HL-60/S4 (cell line): ENCODE results near the gene TRIM52.

Experiments
- in situ Hi-C: fragments of 300-500 bp; cut with MboI; formaldehyde crosslinking; loops from 2 replicates; pipeline ENCODE4 v1.14.3; 2022; ENCODE audit warnings: low sequenced_read_pairs

The TRIM52 gene

DNA sequence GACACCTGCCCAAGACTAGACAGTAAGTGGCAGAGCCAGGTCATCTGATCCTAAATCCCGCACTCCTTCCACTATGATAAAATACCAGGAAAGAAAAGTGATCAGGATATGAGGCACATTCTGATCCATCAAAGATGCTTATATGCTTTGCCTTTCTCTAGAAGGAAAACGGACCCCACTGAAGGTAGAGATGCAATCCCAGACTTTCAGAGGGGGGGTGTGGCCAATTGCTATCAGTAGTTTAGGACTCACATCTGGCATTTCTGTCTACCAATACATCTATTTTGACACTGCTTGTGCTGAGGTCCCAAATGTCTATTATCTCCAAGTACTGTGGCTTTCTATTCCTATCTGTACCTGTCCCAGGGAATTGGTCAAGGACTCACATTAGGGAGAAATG lies 1.7 kb downstream of the TRIM52 start:
- in situ Hi-C loops, result no loop called here

DNA sequence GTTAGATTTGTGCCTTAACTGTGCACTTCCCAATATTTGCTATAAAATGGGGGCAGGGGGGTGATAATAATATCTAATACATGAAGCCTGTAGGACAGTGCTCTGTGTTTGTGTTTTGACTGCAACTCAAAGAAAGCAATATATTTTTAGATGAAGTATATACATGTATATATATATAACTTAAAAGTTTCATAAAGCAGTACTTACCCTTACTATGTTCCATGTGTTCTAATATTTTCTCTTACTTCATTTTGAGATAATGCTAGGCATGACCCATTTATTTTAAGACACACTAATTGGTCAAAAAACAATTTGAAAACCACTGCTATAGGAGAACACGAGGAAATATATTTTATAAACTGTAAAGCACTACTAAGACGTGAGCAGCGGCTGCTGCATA lies 2.4 kb downstream of the TRIM52 start:
- in situ Hi-C loops, result no loop called here

DNA sequence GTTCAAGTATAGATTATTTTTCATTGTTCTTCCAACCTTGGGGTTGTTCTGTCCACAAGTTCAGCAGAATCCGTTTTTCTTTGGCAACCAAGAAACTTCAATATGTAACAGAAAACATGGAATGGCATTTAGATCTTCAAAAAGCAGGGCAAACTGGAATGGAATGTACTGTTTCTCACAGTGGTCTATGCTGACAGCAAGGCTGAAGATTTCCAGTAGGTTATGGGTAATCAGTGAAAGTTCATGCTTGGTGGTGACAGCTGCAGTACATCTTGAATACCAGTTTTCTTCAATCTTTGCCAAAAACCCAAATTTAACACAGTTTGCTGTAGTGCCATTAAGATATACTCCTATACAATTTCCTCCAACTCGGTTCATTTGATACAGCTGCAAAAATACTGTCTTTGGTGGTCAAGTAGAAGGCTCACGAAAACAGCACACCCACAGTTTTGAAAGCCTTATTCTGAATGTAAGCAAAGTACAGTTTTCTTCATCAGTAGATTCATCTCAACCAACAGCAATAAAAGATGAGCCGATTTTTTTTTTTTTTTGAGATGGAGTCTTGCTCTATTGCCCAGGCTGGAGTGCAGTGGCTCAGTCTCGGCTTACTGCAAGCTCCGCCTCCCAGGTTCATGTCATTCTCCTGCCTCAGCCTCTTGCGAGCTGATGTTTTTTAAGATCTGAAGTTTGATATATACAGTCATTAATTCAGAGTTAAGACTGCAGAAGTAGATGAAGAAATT lies 4.9 kb downstream of the TRIM52 start:
- in situ Hi-C loops, result no loop called here

DNA sequence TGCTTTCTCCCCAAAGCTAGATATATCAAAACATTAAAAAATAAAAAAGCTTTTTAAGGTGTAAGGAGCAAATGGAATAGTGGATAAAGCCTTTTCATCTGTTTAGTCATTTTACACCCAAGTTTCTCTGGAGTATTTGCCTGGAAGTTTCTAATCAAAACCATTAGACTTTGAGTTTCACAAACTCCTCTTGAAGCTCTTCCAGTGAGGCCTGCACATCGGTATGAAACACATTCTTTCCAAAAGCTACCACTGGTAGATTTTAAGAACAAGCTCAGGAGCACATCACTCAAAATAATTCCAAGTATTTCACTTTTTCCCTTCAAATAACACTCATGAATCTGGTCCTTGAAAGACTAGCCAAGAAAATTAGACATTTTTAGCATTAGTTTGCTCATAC lies 5.7 kb downstream of the TRIM52 start:
- in situ Hi-C loops, result no loop called here

DNA sequence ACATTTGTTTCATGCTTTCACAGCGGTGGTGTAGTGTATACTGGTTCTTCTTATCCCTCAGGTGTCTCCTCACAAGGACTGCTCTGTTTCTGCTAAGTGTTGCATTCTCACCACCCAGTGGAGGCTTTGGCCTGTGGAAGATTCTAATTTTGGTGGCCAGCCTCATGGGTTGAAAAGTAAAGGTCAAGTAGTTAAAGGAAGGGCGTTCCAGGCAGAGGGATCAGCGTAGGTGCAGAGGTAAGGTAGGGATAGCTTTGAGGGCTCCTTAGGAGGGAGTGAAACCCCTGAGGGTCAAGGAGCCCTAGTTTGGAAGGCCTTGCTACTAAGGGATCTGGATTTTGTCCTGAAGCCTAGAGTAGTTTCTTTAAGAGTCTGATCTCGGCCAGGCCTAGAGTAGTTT lies 12.7 kb downstream of the TRIM52 start:
- in situ Hi-C loops, result no loop called here

DNA sequence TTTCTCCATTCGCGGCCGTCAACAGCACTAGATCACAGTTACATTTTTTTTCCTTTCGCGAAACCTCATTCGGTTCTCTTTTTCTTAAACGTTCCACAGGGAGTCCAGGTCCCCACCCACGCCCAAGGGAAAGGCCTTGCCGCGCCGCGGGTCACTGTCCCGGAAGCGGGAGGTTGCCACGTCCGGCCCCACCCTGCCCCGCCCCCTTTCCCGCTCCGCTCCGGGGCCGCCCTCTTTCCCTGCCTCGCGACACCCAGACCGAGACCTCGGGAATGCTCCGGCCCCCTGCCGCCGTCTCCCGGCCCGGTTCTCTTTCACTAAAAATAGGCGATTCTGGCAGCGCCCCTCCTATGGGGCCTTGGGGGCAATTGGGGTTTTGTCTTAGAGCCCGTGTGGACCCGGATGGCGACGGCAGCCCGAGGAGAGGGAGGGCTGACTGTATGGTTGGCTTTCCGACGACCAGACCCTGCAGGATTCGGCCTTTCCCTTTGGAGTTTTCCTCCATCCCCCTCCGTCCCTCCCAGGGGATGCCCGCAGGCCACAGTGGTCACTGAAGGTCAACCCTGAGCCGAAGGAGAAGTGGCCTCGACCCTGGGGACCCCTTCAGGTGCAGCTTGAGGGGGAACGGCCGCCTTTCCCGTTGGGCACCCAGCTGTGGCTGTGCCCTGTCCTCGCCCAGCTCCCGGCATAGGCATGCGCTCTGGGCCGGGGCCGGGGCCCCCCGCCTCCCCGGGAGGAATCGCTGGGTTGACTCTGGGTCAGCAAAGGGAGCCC lies 14.5 kb downstream of the TRIM52 start:
- in situ Hi-C loops, result no loop called here

DNA sequence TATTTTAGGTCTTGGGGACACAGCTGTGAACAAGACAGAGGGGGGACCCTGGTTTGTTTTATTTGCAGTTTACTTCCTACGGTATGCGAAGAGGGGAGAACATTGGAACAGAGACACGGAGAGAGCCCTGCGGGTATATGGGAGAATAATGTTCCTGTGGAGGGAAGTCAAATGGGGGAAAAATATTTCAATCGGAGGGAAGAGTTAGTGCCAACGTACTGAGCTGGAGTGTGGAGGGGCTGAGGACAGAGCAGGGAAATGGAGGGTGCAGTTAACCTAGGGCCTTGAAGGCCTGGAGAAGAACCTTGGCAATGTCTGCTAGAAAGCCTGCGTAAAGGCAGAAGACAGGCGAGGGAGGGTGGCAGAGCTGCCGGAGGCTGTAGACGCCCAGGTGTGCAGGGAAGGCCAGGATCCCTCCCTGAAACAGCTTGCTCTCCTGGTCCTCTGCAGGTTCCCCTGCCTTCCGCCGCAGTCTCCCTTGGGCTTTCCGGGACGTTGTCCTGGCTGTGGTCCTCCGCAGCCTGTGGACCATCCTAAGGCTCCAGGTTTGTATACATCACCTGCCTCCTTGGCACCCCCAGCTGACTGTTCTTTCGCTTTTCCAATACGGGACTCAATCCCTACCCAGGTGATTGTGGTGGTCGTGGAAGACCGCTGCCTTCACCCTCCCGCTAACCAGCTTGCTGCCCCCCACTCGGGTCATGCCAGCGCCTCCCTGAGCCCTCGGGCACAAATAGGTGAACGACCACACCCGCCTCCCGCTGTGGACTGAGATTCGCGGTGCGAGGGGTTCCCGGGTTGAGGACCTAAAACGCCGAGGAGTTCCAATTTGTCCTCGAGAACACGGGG lies 15.3 kb downstream of the TRIM52 start:
- in situ Hi-C loops, result no loop called here

DNA sequence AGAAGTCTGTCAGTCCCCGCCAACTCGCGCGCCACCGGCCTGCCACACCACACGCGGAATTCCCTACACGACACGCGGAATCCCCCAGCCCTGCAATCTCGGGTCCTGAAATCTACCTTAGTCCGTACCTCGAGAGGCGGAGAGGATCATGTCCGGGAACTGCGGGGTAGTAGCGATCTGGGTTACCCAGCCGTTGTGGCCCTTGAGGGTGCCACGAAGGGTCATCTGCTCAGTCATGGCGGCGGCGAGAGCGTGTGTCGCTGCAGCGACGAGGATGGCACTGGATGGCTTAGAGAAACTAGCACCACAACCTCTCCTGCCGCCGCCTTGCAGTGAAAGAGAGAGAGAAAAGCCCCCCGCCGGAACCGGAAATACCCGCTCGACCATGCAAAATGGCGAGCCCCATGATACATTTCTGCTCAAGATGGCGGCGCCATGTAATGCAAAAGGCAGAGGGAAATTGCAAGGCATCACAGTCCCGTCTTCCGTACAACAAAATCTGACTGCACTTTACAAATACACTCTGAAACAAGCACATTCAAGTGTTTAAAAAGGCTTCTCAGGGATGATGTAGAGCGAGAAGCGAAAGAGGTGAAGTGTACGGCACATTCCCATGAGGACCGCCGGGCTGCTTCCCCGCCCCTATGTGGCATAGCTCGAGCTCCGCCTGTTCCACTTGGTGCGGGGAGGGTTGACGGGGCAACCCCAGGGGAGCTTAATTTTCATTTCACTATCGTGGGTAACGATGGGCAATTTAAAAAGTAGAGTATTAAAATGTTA lies 17.2 kb downstream of the TRIM52 start, which contains the start of gene RACK1:
TSS of gene RACK1 (minus strand) at position 343 of the 780 bp plus-strand sequence. CDS start at position 237, 106 bp downstream.
- in situ Hi-C loops, result no loop called here

DNA sequence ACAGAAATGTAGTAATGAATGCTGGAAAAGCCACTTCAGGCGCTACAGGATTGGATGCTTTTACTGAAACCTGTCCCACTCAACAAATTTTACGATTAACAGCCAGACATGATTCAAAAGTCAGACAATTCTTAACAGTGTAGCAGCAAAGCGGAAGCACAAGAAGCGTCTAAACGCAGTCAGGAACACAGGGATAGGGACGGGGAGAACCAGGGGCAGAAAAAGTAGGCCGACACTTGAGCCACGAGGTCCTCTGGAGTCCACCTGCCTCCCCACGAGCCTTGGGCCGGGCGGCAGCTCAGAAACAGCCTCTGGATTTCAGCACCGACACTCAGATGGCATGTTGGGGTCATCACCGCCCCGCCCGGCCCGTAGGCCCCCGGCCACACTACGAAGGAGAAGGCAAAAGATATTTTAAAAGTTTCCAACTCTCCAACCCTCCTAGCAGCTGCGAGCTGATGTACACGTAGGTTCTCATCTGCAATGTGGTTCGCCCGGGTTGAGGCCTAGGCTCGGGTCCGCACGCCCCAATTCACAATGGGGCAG lies 17.9 kb downstream of the TRIM52 start:
- in situ Hi-C loops, result no loop called here

DNA sequence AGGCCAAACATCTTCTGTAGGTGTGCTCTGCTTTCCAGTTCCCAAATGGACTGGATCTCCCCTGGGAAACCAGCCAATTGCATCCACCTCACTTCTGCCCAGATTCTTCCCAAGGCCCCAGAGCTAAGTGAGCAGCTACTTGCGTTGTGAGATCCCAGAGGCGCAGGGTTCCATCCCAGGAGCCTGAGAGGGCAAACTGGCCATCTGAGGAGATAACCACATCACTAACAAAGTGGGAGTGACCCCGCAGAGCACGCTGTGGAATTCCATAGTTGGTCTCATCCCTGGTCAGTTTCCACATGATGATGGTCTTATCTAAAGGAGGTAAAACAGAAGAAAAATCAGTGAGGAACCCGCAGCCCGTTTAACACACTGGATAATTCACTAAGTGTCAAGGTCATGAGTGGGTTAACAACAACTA lies 18.9 kb downstream of the TRIM52 start:
- in situ Hi-C loops, result no loop called here

DNA sequence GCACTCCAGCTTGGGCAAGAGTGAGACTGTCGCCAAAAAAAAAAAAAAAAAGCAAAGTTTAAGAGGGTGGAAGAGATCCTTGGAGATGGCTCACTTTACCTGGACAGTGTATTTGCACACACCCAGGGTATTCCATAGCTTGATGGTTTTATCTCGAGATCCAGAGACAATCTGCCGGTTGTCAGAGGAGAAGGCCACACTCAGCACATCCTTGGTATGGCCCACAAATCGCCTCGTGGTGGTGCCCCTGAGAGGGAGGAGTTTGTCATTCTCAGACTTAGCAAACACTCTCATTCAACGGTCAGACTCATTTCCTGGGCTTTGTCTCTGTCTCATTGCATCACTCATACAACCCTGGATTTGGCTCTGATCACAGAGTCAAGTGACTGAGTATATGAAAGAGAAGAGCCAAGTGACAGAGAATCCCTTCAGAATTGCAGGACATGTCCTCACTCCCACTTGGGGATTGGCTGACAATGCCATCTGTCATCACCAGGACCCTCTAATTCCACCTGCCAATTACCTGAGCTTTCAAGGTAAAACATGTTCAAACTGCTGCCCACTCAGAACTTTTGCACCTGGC lies 19.5 kb downstream of the TRIM52 start:
- in situ Hi-C loops, result no loop called here

DNA sequence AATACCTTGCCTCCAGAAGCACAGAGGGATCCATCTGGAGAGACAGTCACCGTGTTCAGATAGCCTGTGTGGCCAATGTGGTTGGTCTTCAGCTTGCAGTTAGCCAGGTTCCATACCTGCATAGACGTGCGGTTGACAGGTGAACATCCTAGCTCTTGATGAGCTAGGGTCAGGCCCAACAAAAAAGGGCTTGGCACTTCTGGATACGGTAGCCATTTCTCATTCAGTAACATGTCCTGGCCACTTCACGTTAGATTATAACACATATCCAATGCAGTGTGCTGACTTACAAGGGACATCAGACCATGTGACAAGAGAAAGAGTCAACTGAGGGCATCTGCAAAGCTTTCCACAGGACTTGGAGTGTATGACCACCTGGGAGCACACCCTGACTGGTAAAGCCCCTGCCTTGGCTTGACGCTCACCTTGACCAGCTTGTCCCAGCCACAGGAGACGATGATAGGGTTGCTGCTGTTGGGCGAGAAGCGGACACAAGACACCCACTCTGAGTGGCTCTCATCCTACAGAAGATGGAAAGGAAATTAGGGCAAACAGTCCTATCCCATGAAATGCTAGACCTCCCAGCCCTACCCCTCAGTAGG lies 21.8 kb downstream of the TRIM52 start:
- in situ Hi-C loops, result no loop called here

DNA sequence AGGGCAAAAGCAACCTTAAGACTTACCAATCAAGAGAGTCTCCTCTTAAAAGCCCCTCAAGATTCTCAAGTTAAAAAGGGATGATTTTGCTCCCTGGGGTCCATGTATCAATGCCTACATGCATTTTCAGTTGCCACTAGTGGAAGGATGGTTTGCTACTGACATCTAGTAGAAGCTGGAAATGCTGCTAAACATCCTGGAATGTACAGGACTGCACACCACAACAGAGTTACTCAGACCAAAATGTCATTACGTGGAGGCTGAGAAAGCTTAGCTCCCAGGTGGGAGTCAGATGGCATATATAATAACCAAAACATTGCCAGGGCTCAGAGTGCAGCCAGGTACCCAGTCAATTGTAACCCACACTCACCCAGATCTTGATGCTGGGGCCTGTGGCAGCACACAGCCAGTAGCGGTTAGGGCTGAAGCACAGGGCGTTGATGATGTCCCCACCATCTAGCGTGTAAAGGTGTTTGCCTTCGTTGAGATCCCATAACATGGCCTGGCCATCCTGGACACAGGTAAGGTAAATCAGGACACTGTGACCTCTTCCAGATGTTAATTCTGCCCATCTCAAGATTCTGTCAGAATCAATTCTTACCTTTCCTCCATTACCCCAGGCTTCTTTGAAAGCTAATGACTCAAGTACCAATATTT lies 23.1 kb downstream of the TRIM52 start:
- in situ Hi-C loops, result no loop called here

DNA sequence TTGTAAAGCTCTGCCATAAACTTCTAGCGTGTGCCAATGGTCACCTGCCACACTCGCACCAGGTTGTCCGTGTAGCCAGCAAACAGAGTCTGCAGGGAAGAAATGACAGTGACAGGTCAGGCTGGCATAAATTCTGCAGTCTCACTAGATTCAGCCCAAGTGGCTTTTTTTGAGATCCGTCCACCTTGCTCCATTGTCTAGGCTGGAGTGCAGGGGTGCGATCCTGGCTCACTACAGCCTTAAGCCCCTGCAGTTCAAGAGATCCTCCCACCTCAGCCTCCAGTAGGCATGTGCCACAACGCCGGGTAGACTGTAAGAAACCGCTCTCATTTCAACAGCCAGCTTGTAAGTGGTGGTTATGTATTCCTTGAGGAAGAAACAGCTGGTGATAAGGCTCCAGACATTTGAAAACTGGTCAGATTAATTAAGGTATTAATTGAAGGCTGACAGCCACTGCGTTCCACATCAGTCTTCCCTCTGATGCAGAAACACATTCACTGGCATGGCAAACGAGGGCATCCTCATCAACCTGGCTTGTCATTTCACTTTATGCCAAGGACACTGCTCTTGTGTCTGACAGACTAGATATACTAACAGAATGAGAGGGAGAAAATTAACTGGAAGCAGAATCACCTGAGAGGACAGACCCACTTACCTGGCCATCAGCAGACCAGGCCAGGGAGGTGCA lies 23.8 kb downstream of the TRIM52 start:
- in situ Hi-C loops, result no loop called here

DNA sequence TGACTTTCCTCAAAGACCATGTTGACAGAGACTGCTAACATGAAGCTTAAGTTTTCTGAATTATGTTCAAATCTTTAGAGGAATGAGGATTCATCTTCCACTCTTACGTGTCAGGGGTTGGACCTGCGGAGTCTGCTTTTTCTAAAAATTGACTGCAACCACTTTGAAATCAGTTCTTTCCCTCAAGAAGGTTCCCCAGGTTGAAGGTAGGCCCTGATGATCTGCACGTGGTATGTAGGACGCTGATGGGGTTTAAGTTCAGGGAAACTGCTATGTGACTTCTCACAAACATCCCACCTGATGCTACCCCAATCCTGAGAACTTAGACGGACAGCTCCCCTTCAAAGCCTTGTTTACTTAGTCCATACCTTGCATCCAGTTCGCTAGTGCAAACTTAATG lies 24.5 kb downstream of the TRIM52 start:
- in situ Hi-C loops, result no loop called here

DNA sequence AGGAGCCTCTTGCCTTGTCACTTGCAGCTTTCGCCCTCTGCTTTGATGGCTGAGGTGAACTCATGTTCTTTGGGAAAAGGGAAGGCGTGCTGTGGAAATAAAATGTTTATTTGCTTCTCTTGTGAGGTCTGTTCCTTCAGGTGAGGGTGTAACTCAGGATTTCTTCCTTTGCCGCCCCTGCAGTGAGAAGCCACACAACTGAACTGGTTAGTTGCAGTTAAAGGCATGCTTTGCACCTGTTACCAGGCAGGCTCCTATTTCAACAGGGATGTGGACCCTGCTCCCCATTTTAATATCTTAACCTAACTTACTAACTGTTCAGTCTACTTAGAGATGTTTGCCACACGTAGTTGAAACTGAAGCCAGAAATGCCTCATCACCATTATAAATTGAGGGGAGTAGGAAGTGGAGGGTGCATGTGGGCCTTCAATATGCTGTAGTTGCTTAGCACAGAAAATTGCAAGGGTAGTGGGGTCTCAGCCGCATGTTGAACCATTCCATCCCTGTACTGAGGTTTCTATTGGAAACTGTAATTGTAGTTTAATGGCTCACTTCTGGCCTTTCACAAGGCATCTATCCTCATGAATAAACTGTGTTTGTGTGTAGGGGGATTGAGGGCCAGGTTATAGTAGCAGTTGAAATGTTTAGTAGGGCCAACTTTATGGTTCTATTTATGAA lies 25.1 kb downstream of the TRIM52 start:
- in situ Hi-C loops, result no loop called here

DNA sequence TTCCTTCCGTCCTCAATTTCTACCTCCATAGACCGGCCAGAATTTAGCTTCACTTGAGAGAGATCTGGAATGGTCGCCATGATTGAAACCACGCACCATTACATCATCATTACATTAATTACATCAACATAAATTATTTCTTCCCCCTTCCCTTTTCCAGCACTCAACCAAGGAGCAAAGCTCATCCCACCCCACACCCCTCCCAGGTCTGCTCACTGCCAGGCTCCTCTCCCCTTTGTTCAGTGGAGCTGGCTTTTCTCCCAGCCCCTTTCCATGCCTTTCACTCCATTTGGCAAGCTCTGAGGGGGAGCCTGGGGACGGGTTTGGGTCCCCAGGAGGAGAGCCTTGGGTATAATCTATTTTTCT lies 25.6 kb downstream of the TRIM52 start:
- in situ Hi-C loops, result no loop called here
